GM21786 (cell line): ENCODE measurements around the gene CREB3L2.
"Not testable (repeated sequence)": the region's sequence is repeated elsewhere in the genome, so short reads cannot be mapped to it uniquely, and the experiment has no call there.

Source experiments
- ATAC-seq: cut with Tn5 transposase; IDR thresholded peaks from one replicate; pipeline ENCODE4 v1.9.1; 2021; ENCODE audit not compliant: unreplicated experiment

The CREB3L2 gene

DNA sequence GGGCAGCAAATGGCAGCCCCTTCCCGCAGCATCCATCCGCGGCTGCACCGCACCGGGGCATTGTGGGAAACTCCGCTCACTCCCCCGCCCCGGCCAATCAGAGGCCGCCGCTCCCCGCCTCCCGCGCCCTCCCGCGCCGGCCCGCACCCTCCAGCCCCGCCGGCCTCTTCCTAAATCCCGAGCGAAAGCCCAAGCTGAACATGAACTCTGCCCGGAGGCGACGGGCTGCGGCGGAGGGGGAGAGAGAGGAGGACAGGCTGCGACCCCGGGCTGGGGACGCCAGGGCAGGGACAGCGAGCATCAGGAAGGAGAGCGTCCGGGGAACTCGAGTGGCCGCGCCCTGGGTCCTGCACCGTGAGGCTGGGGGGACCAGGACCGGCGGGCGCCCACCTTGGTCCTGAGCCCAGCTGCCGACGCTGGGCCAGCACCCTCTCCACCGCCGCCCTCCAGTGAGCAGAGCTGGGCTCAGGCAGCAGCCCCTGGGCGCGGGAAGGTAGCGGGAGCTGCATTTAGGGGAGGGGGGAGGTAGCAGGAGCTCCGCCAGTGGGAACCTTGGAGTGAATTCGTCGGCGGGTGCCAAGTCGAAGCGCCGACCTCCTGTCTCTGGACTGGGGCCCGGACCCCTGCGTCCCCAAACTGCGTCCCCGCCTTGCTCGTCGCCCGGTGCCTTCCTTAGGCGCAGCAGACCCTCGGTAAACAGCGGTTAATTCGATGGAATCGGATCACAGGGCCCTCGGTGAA is 154.9 kb downstream of the CREB3L2 start, which contains the start of gene DGKI:
TSS of gene DGKI (minus strand) at position 148 of the 741 bp plus-strand sequence.
- ATAC-seq, result no peak

DNA sequence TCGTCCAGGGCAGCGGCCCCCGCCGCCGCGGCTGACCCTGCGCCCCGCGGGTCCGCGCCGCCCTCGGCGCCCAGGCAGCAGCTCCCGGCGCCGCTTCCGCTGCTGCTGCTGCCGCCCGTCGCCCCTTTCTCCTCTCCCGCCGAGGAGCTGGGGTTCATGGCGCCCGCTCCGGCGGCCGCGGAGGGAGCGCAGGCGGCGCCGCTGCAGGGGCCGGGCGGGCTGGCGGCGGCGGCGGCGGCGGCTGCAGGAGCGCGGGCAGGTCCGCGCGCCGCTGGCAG is 155.4 kb downstream of the CREB3L2 start:
- ATAC-seq, result no peak

DNA sequence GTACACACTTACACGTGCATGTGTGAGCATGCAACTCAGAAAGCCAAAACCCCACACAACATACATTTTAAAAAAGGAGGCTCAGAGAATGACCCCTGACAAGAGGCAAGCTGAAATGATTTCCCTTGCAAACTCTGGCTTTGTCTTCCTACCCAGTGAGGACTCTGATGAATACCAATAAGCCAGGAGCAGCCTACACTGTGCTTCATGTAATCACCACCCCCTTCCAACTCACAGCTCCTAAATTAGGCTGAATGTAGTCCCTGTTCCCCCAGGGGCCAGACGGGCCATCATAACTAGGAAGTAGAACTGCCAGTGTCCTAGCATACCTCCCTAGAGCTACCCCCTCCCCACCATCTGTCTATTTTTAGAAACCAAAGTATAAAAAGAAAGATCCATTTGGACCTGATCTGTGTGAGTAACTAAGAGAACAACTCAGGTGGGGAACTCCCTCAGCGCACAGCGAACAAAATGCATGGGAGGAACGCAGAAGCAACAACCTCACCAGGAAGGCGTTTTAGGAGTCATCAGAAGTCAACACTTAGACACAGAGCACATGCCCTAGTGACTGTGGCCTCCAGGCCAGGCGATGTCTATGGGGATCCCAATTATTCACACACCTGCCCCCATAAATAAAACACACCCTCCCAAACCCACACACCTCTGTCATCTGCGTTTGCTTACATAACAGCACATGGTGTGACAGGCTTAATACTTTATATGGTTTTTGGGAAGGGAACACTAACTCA is 157.0 kb downstream of the CREB3L2 start:
- ATAC-seq, result no peak

DNA sequence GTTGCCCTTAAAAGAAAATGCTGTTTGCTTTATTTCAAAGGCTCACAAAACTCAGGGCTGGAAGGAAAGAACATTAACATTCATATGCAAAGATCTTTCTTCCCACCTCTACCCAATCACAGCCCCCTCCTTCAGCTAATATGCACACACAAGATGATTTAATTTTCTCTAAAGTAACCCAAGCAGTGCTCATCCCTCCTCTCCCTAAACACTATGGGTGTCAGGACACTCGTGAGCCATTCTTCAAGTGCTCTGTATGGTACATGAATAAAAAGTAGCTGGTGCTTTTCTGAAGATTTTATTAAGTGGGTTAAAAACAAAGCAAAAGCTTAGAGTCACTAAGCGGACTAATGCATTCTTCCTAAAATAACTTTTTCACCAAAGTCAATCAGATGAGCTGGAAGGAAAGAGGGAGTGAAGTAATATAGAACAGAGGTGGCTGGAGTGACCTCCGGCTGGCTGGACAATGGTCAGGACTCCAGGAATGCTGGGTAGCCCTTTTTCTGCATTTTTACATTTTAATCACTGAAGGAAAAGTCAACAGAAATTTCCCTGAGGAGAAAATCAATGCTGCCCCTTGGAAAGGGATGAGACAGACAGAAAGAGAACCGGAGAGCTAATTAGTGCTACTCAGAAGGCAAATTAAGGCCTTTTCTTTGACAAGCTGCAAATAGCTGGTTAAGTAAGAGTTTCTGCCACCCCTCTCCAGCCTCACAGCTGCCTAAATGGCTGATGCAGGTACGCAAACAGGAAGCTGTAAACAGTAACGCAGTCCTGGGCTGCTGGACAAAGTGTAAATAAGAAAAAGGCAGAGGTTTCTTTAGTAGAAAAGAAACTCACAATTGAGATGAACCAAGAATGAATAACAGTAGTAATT is 161.7 kb downstream of the CREB3L2 start:
- ATAC-seq, result no peak

DNA sequence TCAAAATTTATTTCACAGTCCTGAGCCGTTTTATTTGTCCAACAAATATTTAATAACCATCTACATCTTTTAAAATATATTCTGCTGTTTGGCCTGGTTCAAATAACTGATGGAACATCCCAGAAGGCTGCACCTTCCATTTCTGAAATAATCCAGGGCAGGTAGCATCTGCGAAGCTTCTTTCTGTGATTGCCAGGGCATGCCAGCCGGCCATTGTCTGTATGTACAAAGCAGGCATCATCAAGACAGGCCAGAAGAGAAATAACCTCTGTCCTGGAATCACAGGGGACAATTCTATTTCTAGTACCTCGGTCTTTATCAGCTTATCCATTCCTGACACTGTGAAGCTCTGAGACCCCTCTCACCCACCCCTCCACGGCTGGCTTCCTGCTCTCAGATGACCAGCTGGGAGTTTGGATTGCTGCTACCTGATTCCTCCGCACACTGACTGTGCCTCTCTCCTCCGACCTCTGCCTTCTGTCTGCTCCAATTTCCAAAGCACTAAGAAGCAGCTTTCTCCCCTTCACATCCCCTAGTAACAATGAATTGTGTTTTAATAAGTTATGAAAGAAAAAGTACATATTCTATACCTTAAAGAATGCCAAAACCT is 163.1 kb downstream of the CREB3L2 start:
- no peak for ATAC-seq

DNA sequence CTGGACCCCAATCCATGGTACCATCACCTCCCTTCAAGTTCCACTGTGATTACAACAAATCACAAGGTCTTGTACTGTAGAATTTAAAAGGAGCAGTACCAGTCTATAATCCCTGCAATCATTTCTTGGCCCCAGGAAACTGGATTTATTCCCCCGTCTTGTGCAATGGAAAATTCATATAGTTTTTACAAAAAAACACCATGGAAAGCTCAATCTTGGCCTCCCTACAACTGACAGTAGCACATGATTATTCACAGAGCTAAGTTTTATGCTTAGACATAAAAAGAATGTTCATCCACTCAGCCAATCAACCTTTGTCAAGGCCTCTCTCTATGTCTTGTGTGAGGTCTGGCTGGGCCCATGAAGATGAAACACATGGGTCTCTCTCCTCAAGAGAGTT is 165.3 kb downstream of the CREB3L2 start:
- ATAC-seq, result no peak

DNA sequence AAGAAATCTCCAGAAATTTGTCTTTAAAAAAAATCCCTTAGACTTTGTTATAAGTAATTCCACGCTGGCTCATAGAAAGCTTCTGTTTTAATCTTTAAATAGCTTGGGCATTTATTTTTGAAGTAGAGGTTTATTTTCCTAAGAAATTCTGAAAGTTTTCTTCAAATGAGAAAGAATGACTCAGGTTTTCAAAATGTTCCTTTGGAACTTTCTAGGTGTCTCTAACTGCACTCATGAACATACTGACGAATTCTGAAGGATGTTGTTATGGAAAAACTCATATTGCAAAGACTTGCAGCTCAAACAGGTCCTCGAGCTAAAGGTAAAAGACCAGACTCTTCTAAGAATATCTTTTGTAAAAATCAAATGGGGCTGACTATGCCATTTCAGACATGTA is 165.8 kb downstream of the CREB3L2 start:
- no peak for ATAC-seq

DNA sequence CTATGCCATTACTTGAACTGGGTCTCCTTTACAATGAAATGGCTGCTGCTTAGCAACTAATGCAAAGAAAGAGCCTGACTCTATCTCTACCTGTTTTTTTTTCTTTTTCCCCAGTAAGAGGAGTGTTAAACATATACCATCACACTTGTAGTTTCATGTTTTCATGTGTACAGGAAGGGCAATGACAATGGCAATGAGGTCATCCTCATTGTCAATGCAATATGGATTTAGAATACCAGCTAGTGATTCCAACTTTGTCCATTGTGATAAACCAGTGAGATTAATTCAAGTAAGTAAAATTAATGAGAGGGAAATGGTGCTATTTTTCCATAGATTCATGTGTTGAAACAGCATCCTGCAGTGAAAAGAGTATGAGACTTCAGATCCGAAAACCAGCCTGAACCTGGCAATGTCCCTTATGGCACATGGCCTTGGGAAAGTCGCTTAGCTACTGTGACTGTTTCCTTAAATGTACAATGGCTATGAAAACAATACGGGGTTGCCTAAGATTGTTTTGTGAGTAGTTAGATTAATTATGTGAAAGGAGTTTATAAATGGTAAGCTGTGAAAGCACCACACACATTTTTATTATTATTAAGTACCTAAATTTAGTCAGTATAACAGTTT is 166.3 kb downstream of the CREB3L2 start:
- no peak for ATAC-seq

DNA sequence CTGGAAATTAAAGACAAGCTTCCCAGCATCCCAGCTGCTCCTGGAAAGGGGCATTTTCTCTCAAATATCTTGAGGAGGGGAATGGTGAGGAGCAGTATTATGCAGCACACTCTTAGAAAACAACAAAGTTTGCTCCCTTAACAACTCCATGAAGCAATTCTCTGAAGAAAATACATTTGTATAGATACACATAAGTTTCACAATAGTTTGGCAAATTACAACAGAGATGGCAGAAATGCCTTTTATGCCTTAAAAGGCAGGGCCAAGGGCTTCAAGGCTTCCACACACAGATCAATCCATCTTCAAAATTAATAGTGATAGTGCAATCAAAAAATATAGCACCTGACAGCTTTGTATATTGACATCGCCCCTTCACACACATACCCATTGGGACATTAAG is 167.3 kb downstream of the CREB3L2 start:
- ATAC-seq, result no peak

DNA sequence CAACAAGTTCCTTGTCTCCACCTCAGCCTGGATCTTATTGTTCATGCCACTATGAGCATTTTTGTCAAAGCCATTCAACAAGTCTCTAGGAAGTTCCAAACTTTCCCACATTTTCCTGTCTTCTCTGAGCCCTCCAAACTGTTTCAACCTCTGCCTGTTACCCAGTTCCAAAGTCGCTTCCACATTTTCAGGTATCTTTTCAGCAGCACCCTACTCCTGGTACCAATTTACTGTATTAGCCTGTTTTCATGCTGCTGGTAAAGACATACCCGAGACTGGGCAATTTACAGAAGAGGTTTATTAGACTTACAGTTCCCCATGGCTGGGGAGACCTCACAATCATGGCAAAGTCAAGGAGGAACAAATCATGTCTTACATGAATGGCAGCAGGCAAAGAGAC is 168.9 kb downstream of the CREB3L2 start:
- not testable (repeated sequence) for ATAC-seq

DNA sequence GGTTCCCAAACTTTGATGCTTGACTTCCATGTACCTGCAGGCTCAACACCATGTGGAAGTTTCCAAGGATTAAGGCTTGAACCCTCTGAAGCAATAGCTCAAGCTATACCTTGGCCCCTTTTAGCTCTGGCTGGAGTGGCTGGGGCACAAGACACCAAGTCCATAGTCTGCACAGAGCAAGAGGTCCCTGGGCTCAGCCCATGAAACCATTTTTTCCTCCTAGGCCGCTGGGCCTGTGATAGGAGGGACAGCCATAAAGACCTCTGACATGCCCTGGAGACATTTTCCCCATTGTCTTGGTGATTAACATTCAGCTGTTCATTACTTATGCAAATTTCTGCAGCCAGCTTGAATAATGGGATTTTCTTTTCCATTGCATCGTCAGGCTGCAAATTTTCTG is 169.5 kb downstream of the CREB3L2 start:
- ATAC-seq, result no peak

DNA sequence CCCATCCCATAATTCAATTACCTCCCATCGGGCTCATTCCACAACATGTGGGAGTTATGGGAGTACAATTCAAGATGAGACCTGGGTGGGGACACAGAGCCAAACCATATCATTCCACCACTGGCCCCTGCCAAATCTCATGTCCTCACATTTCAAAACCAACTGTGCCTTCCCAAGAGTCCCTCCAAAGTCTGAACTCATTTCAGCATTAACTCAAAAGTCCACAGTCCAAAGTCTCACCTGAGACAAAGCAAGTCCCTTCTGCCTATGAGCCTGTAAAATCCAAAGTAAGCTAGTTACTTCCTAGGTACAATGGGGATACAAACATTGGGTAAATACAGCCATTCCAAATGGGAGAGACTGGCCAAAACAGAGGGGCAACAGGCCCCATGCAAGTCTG is 170.3 kb downstream of the CREB3L2 start:
- not testable (repeated sequence) for ATAC-seq

DNA sequence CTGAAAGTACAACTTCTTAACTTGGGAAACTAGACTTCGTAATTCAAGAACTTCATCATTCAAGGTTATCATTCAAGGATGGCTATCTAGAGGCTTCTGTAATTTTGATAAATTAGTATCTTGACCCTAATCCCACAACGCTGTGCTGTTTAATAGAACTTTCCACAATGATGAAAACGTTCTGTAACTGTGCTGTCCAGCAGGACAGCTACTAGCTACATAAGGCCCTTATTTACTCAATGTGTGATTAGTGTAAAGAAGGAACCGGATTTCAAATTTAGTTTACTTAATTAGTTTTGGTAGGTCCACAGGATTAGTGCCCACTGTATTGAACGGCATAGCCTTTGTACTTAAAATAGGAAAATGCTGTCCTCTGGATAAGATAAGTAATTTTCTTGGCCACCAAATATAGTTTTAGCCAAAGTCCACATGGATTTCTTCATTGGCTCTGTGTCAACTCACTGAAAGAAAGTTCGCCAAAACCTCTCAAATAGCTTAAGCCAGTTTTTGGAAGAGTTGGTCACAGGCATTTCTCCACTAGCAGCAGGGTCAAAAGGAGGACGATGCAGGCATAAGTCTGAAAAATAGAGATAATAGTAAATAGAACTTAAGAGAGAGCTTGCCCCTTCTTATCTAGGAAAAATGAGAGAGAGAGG is 172.4 kb downstream of the CREB3L2 start:
- no peak for ATAC-seq

DNA sequence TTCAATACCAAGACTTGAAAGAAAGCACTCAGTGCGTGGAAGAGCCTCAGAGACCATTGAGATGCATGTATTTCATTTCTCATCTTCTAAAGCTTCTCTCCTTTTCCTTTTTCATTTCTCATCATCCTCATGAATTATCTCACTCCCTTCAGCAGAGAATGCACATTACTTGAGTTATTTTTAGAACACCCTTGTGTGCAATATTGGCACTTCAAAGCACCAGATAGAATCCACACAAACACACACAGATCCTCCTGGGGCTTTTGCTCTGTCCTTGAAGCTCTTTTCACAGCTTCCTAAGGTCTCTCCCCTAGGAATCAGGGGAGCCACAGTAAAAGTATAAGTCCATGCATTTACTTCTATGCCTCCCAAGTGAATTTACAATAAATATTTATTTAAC is 173.4 kb downstream of the CREB3L2 start:
- ATAC-seq, result no peak

DNA sequence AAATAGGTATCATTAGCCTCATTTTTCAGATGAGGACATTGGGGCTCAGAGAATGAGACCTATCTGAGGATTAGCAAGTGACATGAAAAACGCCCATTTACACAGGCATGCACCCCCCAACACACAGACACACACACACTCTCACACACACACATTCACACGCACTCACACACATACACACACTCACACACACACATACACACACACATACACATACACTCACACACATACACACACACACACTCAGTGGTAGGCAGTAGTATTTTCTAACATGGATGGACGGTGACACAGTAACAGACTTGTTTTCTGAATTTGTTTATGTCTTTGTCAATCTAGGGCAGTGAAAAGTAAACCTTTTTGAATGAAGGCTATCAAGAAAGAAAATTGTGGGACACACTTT is 176.4 kb downstream of the CREB3L2 start:
- no peak for ATAC-seq
